GM19395 (cell line): ENCODE measurements around the gene ALKBH3.

ENCODE experiments used
- ATAC-seq: cut with Tn5 transposase; IDR thresholded peaks from one replicate; pipeline ENCODE4 v1.9.1; 2021; ENCODE audit warnings: mild to moderate bottlenecking, moderate library complexity; ENCODE audit not compliant: unreplicated experiment

Gene ALKBH3

GRCh38 chr11:43894546-43894945 is 13.9 kb downstream of the ALKBH3 start:
- ATAC-seq: no peak

GRCh38 chr11:43895601-43896000 is 15.0 kb downstream of the ALKBH3 start:
- no peak for ATAC-seq

GRCh38 chr11:43898574-43898973 is 17.9 kb downstream of the ALKBH3 start:
- no peak for ATAC-seq

- ATAC-seq: no peak
These were observed 18.5 kb downstream of the ALKBH3 start for GRCh38 chr11:43899094-43899493.

- no peak for ATAC-seq
These were observed 20.9 kb downstream of the ALKBH3 start for GRCh38 chr11:43901551-43901950.

GRCh38 chr11:43903078-43903477 is 22.4 kb downstream of the ALKBH3 start:
- ATAC-seq: no peak

- ATAC-seq: no peak
These were observed 23.3 kb downstream of the ALKBH3 start for GRCh38 chr11:43903969-43904368.

GRCh38 chr11:43904742-43905535 is 24.3 kb downstream of the ALKBH3 start:
- ATAC-seq: no peak

- ATAC-seq: no peak
These were observed 25.2 kb downstream of the ALKBH3 start for GRCh38 chr11:43905813-43906241.

GRCh38 chr11:43907028-43907975 is 26.7 kb downstream of the ALKBH3 start:
- ATAC-seq: peak; percentile 66

GRCh38 chr11:43908191-43908590 is 27.6 kb downstream of the ALKBH3 start:
- ATAC-seq: no peak

GRCh38 chr11:43908683-43909082 is 28.1 kb downstream of the ALKBH3 start:
- ATAC-seq: no peak

- no peak for ATAC-seq
These were observed 33.3 kb downstream of the ALKBH3 start for GRCh38 chr11:43913829-43914380.

GRCh38 chr11:43914466-43914865 is 33.8 kb downstream of the ALKBH3 start:
- no peak for ATAC-seq

GRCh38 chr11:43916621-43917020 is 36.0 kb downstream of the ALKBH3 start:
- no peak for ATAC-seq

- ATAC-seq: no peak
These were observed 37.2 kb downstream of the ALKBH3 start for GRCh38 chr11:43917851-43918250.

- no peak for ATAC-seq
These were observed 38.0 kb downstream of the ALKBH3 start for GRCh38 chr11:43918662-43919061.

GRCh38 chr11:43919852-43920597 is 39.4 kb downstream of the ALKBH3 start:
- ATAC-seq: no peak

- no peak for ATAC-seq
These were observed 40.2 kb downstream of the ALKBH3 start for GRCh38 chr11:43920598-43921419.
